Stimulated activated naive B cell treated with anti-CD40 and anti-IgM and Interleukin-4, amounts not matched to agents 10 μg/mL and 1 μg/mL and 100 μg/mL, for 72 hours (primary cell): Measurements from ENCODE around the gene CRYGB.

Source experiments
- ATAC-seq, 2 donors: fragments of 150-1000 bp; cut with Tn5 transposase; replicated peaks; 2 replicates each; pipeline ENCODE4 v1.10.0; 2021; ENCODE audit warnings: moderate library complexity in 1 of 2
- DNase-seq: peaks from one replicate; pipeline ENCODE4 v3.0.0; 2021
- H3K27ac Mint-ChIP-seq: one replicate; pipeline ENCODE4 v1.8.0; 2022; ENCODE audit warnings: mild to moderate bottlenecking, mixed read lengths
- H3K27me3 Mint-ChIP-seq, 2 donors: one replicate each; pipeline ENCODE4 v1.8.0; 2022; ENCODE audit warnings: mixed read lengths in 2 of 2
- H3K36me3 Mint-ChIP-seq, 2 donors: one replicate each; pipeline ENCODE4 v1.8.0; 2022; ENCODE audit warnings: mixed read lengths in 2 of 2, mild to moderate bottlenecking in 1 of 2
- H3K4me1 Mint-ChIP-seq, 2 donors: one replicate each; pipeline ENCODE4 v1.8.0; 2022; ENCODE audit warnings: mixed read lengths in 2 of 2, mild to moderate bottlenecking in 1 of 2
- H3K4me3 Mint-ChIP-seq, 2 donors: one replicate each; pipeline ENCODE4 v1.8.0; 2022; ENCODE audit warnings: mild to moderate bottlenecking in 2 of 2, mixed read lengths in 2 of 2, moderate library complexity in 1 of 2
- H3K9me3 Mint-ChIP-seq, 2 donors: one replicate each; pipeline ENCODE4 v1.8.0; 2022; ENCODE audit warnings: mixed read lengths in 2 of 2, mild to moderate bottlenecking in 1 of 2

CRYGB gene

GRCh38 chr2:208174144-208174543 lies 28.2 kb upstream of the CRYGB start:
- ATAC-seq: no peak
- DNase-seq: no peak
- Mint-ChIP-seq H3K4me1 (peaks cover 2 to 7% of the 10 kb centered on the region in 2 donors), H3K27me3 (peaks cover 14 to 23% of the 10 kb centered on the region in 2 donors), H3K9me3 (no peaks in the 10 kb centered on the region), H3K4me3 (no peak overlapping the region), H3K27ac (no peak overlapping the region), H3K36me3 (no peaks in the 10 kb centered on the region)

GRCh38 chr2:208172125-208172524 lies 26.2 kb upstream of the CRYGB start:
- no peak overlapping the region for H3K4me3 Mint-ChIP-seq
- no peak overlapping the region for H3K27ac Mint-ChIP-seq
- no peaks in the 10 kb centered on the region for H3K36me3 Mint-ChIP-seq
- no peaks in the 10 kb centered on the region for H3K9me3 Mint-ChIP-seq
- peaks cover 2 to 7% of the 10 kb centered on the region in 2 donors for H3K4me1 Mint-ChIP-seq
- ATAC-seq (peak in 1 of 2 donors; percentile 23), DNase-seq (no peak)
- H3K27me3 Mint-ChIP-seq: peaks cover 9 to 23% of the 10 kb centered on the region in 2 donors

- no peak overlapping the region for H3K4me3 Mint-ChIP-seq
- ATAC-seq: no peak
- H3K36me3 Mint-ChIP-seq: no peaks in the 10 kb centered on the region
- no peak for DNase-seq
- H3K27ac Mint-ChIP-seq: no peak overlapping the region
- H3K27me3 Mint-ChIP-seq: peaks cover 7 to 12% of the 10 kb centered on the region in 2 donors
- H3K9me3 Mint-ChIP-seq: no peaks in the 10 kb centered on the region
- H3K4me1 Mint-ChIP-seq: no peaks in the 10 kb centered on the region
Observed at GRCh38 chr2:208164951-208165755, 19.2 kb upstream of the CRYGB start.

- Mint-ChIP-seq H3K4me3 (no peak within 1 kb of the TSS), H3K9me3 (peaks cover 0 to under 1% of the 10 kb centered on the region in 2 donors)
Observed at GRCh38 chr2:208163489-208163888, 17.5 kb upstream of the CRYGB start, which contains the start of gene CRYGA. TSS of gene CRYGA (minus strand) at chr2:208163589. CDS start at chr2:208163556, 33 bp downstream.

GRCh38 chr2:208156439-208156838 lies 10.5 kb upstream of the CRYGB start:
- H3K27me3 Mint-ChIP-seq: peaks cover 3 to 6% of the 10 kb centered on the region in 2 donors
- no peak overlapping the region for H3K27ac Mint-ChIP-seq
- no peak for ATAC-seq
- peaks cover 1 to 4% of the 10 kb centered on the region in 2 donors for H3K9me3 Mint-ChIP-seq
- no peak overlapping the region for H3K4me3 Mint-ChIP-seq
- H3K4me1 Mint-ChIP-seq: no peaks in the 10 kb centered on the region
- H3K36me3 Mint-ChIP-seq: no peaks in the 10 kb centered on the region
- DNase-seq: no peak

More at GRCh38 chr2:208163489-208163888, 17.5 kb upstream of the CRYGB start, which contains the start of gene CRYGA:
- ATAC-seq (no peak), DNase-seq (no peak)
- H3K4me1 Mint-ChIP-seq: no peaks in the 10 kb centered on the region
- no peaks in the 10 kb centered on the region for H3K36me3 Mint-ChIP-seq
- no peak within 1 kb of the TSS for H3K27ac Mint-ChIP-seq
- H3K27me3 Mint-ChIP-seq: peaks cover 10% of the 10 kb centered on the region in 2 donors

- DNase-seq (no peak), ATAC-seq (no peak)
- Mint-ChIP-seq H3K4me3 (no peak overlapping the region), H3K36me3 (no peaks in the 10 kb centered on the region), H3K9me3 (peaks cover 4 to 15% of the 10 kb centered on the region in 2 donors), H3K27ac (no peak overlapping the region), H3K4me1 (no peaks in the 10 kb centered on the region), H3K27me3 (peaks cover 0 to 3% of the 10 kb centered on the region in 2 donors)
Observed at GRCh38 chr2:208153156-208153555, 7.2 kb upstream of the CRYGB start.

GRCh38 chr2:208150956-208151355 lies 5.0 kb upstream of the CRYGB start:
- H3K36me3 Mint-ChIP-seq: no peaks in the 10 kb centered on the region
- peaks cover 4 to 15% of the 10 kb centered on the region in 2 donors for H3K9me3 Mint-ChIP-seq
- no peak for ATAC-seq

GRCh38 chr2:208150094-208150493 lies 4.1 kb upstream of the CRYGB start:
- H3K27ac Mint-ChIP-seq: no peak overlapping the region
- no peaks in the 10 kb centered on the region for H3K36me3 Mint-ChIP-seq
- no peak for ATAC-seq
- H3K4me1 Mint-ChIP-seq: no peaks in the 10 kb centered on the region
- no peak for DNase-seq
- H3K9me3 Mint-ChIP-seq: peaks cover 4 to 15% of the 10 kb centered on the region in 2 donors
- H3K4me3 Mint-ChIP-seq: no peak overlapping the region
- H3K27me3 Mint-ChIP-seq: peaks cover 0 to 12% of the 10 kb centered on the region in 2 donors

More at GRCh38 chr2:208150956-208151355, 5.0 kb upstream of the CRYGB start:
- no peak for DNase-seq
- no peak overlapping the region for H3K27ac Mint-ChIP-seq
- no peak overlapping the region for H3K4me3 Mint-ChIP-seq
- H3K27me3 Mint-ChIP-seq: peaks cover 0 to 12% of the 10 kb centered on the region in 2 donors
- no peaks in the 10 kb centered on the region for H3K4me1 Mint-ChIP-seq

GRCh38 chr2:208148803-208149202 lies 2.8 kb upstream of the CRYGB start:
- DNase-seq (no peak), ATAC-seq (no peak)
- no peak overlapping the region for H3K27ac Mint-ChIP-seq
- no peaks in the 10 kb centered on the region for H3K4me1 Mint-ChIP-seq
- H3K27me3 Mint-ChIP-seq: peaks cover 0 to 12% of the 10 kb centered on the region in 2 donors
- peaks cover 4 to 15% of the 10 kb centered on the region in 2 donors for H3K9me3 Mint-ChIP-seq
- no peaks in the 10 kb centered on the region for H3K36me3 Mint-ChIP-seq
- H3K4me3 Mint-ChIP-seq: no peak overlapping the region

- no peak overlapping the region for H3K4me3 Mint-ChIP-seq
- H3K36me3 Mint-ChIP-seq: no peaks in the 10 kb centered on the region
- no peak for ATAC-seq
- H3K27me3 Mint-ChIP-seq: peaks cover 0 to 12% of the 10 kb centered on the region in 2 donors
- no peak for DNase-seq
- H3K27ac Mint-ChIP-seq: no peak overlapping the region
- H3K4me1 Mint-ChIP-seq: no peaks in the 10 kb centered on the region
- H3K9me3 Mint-ChIP-seq: peaks cover 4 to 15% of the 10 kb centered on the region in 2 donors
Observed at GRCh38 chr2:208147759-208148158, 1.8 kb upstream of the CRYGB start.

- Mint-ChIP-seq H3K4me3 (no peak overlapping the region), H3K36me3 (no peaks in the 10 kb centered on the region), H3K27ac (no peak overlapping the region), H3K27me3 (peaks cover 0 to 12% of the 10 kb centered on the region in 2 donors), H3K4me1 (no peaks in the 10 kb centered on the region), H3K9me3 (peaks cover 4 to 15% of the 10 kb centered on the region in 2 donors)
- no peak for DNase-seq
- no peak for ATAC-seq
Observed at GRCh38 chr2:208147008-208147407, 1.1 kb upstream of the CRYGB start.

GRCh38 chr2:208142925-208143799 lies 2.8 kb downstream of the CRYGB start:
- no peaks in the 10 kb centered on the region for H3K4me1 Mint-ChIP-seq
- H3K9me3 Mint-ChIP-seq: no peaks in the 10 kb centered on the region
- no peaks in the 10 kb centered on the region for H3K36me3 Mint-ChIP-seq
- DNase-seq (no peak), ATAC-seq (no peak)
- no peak overlapping the region for H3K4me3 Mint-ChIP-seq
- H3K27me3 Mint-ChIP-seq: peaks cover 0 to 9% of the 10 kb centered on the region in 2 donors
- no peak overlapping the region for H3K27ac Mint-ChIP-seq

- H3K9me3 Mint-ChIP-seq: peaks cover 3 to 7% of the 10 kb centered on the region in 2 donors
- DNase-seq (no peak), ATAC-seq (no peak)
- H3K36me3 Mint-ChIP-seq: no peaks in the 10 kb centered on the region
- H3K27ac Mint-ChIP-seq: no peak overlapping the region
- H3K27me3 Mint-ChIP-seq: peaks cover 0 to 6% of the 10 kb centered on the region in 2 donors
- H3K4me3 Mint-ChIP-seq: no peak overlapping the region
- H3K4me1 Mint-ChIP-seq: no peaks in the 10 kb centered on the region
Observed at GRCh38 chr2:208142240-208142924, 3.6 kb downstream of the CRYGB start.

- H3K27me3 Mint-ChIP-seq: no peaks in the 10 kb centered on the region
- H3K27ac Mint-ChIP-seq: no peak overlapping the region
- H3K4me3 Mint-ChIP-seq: no peak overlapping the region
- ATAC-seq (no peak), DNase-seq (no peak)
- H3K4me1 Mint-ChIP-seq: no peaks in the 10 kb centered on the region
- H3K36me3 Mint-ChIP-seq: no peaks in the 10 kb centered on the region
- H3K9me3 Mint-ChIP-seq: peaks cover 3 to 7% of the 10 kb centered on the region in 2 donors
Observed at GRCh38 chr2:208139447-208139846, 6.5 kb downstream of the CRYGB start.
